NOMO-1 (cell line): ENCODE measurements around the gene ACRBP.
"Not testable (repeated sequence)": the region's sequence is repeated elsewhere in the genome, so short reads cannot be mapped to it uniquely, and the experiment has no call there.

Source experiments
- DNase-seq, 2 experiments: peaks; one replicate each; lab custom pipeline; 2025; ENCODE audit not compliant: unreplicated experiment in 2 of 2; lab: John Stamatoyannopoulos, UW

The ACRBP gene

GRCh38 chr12:6618483-6619225 is 28.6 kb downstream of the ACRBP start:
- DNase-seq, result no peak

- DNase-seq, result no peak
Observed at GRCh38 chr12:6615802-6616201, 31.4 kb downstream of the ACRBP start.

- DNase-seq, result no peak
Observed at GRCh38 chr12:6614513-6615172, 32.6 kb downstream of the ACRBP start.

- peak; percentile 97 to 99 for DNase-seq
Observed at GRCh38 chr12:6613776-6614512, 33.3 kb downstream of the ACRBP start.

- DNase-seq, result peak; percentile 36 to 45
Observed at GRCh38 chr12:6613015-6613775, 34.0 kb downstream of the ACRBP start.

- DNase-seq, result no peak
Observed at GRCh38 chr12:6612652-6613014, 34.6 kb downstream of the ACRBP start.

- DNase-seq, result no peak
Observed at GRCh38 chr12:6612247-6612646, 35.0 kb downstream of the ACRBP start.

GRCh38 chr12:6608592-6609281 is 38.5 kb downstream of the ACRBP start:
- no peak for DNase-seq

- DNase-seq, result peak; percentile 53
Observed at GRCh38 chr12:6607751-6608591, 39.3 kb downstream of the ACRBP start.

GRCh38 chr12:6606331-6607131 is 40.7 kb downstream of the ACRBP start:
- DNase-seq, result peak in 1 of 2 experiments; percentile 11

- no peak for DNase-seq
Observed at GRCh38 chr12:6605421-6606330, 41.6 kb downstream of the ACRBP start.

GRCh38 chr12:6604259-6605029 is 42.8 kb downstream of the ACRBP start:
- no peak for DNase-seq

- DNase-seq, result no peak
Observed at GRCh38 chr12:6603095-6603567, 44.1 kb downstream of the ACRBP start.

- no peak for DNase-seq
Observed at GRCh38 chr12:6602526-6602925, 44.7 kb downstream of the ACRBP start.

- not testable (repeated sequence) for DNase-seq
Observed at GRCh38 chr12:6595673-6596072, 51.6 kb downstream of the ACRBP start.

GRCh38 chr12:6592087-6592486 is 55.1 kb downstream of the ACRBP start:
- DNase-seq, result no peak
